H1 (cell line): ENCODE data around the gene MRM3. TPM values are rescaled to one million over a fixed set of nuclear protein-coding genes. Genes with fewer than 3 reads are reported as not detected.
A peak's percentile ranks its signal among the peaks of the same experiment; 100 is the strongest.

Experiments used
- CTCF ChIA-PET: fragments of 300-600 bp; sonication (Branson Sonifier 250); formaldehyde crosslinking; loops from one replicate; lab custom pipeline; 2021; ENCODE audit not compliant: partially characterized antibody; lab: Charles Lee
- POLR2A ChIA-PET: fragments of 300-600 bp; sonication (Branson Sonifier 250); formaldehyde crosslinking; loops from one replicate; lab custom pipeline; 2021; ENCODE audit warnings: inconsistent platforms; ENCODE audit not compliant: partially characterized antibody; lab: Charles Lee
- DNase-seq, 2 experiments: peaks; one replicate each; pipeline versions ENCODE4 v3.0.0 to v3.0.0-alpha.2; 2010 to 2022; ENCODE audit warnings: low spot score in 2 of 2, low read depth in 1 of 2, mixed read lengths in 1 of 2
- FAIRE-seq: peaks from 2 replicates; lab custom pipeline; 2011; peaks lifted over from hg19 to GRCh38; lab: Jason Lieb, UNC
- H2AFZ ChIP-seq: 2 replicates; pipeline ENCODE4 v1.8.1; 2012; ENCODE audit warnings: low read length, inconsistent platforms
- H2AK5ac ChIP-seq: 2 replicates; pipeline ENCODE4 v1.6.1; 2013; ENCODE audit warnings: low read depth, low read length
- H2BK120ac ChIP-seq: replicated peaks from 2 replicates; pipeline ENCODE3; 2013; ENCODE audit warnings: low read depth, low read length, inconsistent platforms
- H2BK12ac ChIP-seq: 2 replicates; pipeline ENCODE4 v1.6.1; 2013; ENCODE audit warnings: low read depth, low read length
- H2BK15ac ChIP-seq: 2 replicates; pipeline ENCODE4 v1.6.1; 2013; ENCODE audit warnings: low read length
- H2BK20ac ChIP-seq: 2 replicates; pipeline ENCODE4 v1.6.1; 2013; ENCODE audit warnings: low read length
- H2BK5ac ChIP-seq: 2 replicates; pipeline ENCODE4 v1.6.1; 2013; ENCODE audit warnings: low read depth, low read length
- H3K14ac ChIP-seq: 2 replicates; pipeline ENCODE4 v1.6.1; 2013; ENCODE audit warnings: inconsistent platforms; ENCODE audit not compliant: insufficient read length
- H3K18ac ChIP-seq: 2 replicates; pipeline ENCODE4 v1.6.1; 2013; ENCODE audit warnings: low read length; ENCODE audit errors: extremely low read depth
- H3K23ac ChIP-seq: 2 replicates; pipeline ENCODE4 v1.6.1; 2013; ENCODE audit warnings: inconsistent platforms; ENCODE audit not compliant: insufficient read length
- H3K23me2 ChIP-seq: 2 replicates; pipeline ENCODE4 v1.6.1; 2013; ENCODE audit warnings: low read depth, low read length
- H3K27ac ChIP-seq: 2 replicates; pipeline ENCODE4 v1.6.1; 2011; ENCODE audit warnings: low read depth, low read length, inconsistent platforms
- H3K27me3 ChIP-seq, 4 experiments: replicated peaks in 1 of 4; 1 replicate in 1 of 4; 2 replicates in 3 of 4; pipeline versions ENCODE4 v1.6.1 to v1.8.1; 2011 to 2013; ENCODE audit warnings: low read length in 3 of 4, mild to moderate bottlenecking in 3 of 4, inconsistent platforms in 2 of 4, mixed read lengths in 2 of 4, moderate library complexity in 1 of 4; ENCODE audit not compliant: control insufficient read depth in 3 of 4, insufficient read depth in 3 of 4; ENCODE audit errors: extremely low read depth in 1 of 4
- H3K36me3 ChIP-seq, 4 experiments: 2 replicates each; pipeline versions ENCODE4 v1.6.1 to v1.8.1; 2011 to 2013; ENCODE audit warnings: mild to moderate bottlenecking in 4 of 4, low read length in 3 of 4, moderate library complexity in 2 of 4, control low read depth in 1 of 4, inconsistent platforms in 1 of 4; ENCODE audit not compliant: insufficient read depth in 4 of 4, control insufficient read depth in 2 of 4
- H3K4ac ChIP-seq: replicated peaks from 2 replicates; pipeline ENCODE3; 2013; ENCODE audit warnings: low read length, low read depth, mixed read lengths, inconsistent platforms; ENCODE audit not compliant: insufficient read length
- H3K4me1 ChIP-seq, 4 experiments: replicated peaks in 1 of 4; 1 replicate in 1 of 4; 2 replicates in 3 of 4; pipeline versions ENCODE4 v1.6.1 to v1.8.1; 2011 to 2013; ENCODE audit warnings: low read length in 3 of 4, inconsistent platforms in 2 of 4, mixed read lengths in 1 of 4; ENCODE audit not compliant: insufficient read depth in 4 of 4, control insufficient read depth in 3 of 4
- H3K4me2 ChIP-seq, 2 experiments: 2 replicates each; pipeline versions ENCODE4 v1.6.1 to v1.8.1; 2011 to 2013; ENCODE audit warnings: low read depth in 2 of 2, low read length in 2 of 2, control low read depth in 1 of 2, inconsistent platforms in 1 of 2, mild to moderate bottlenecking in 1 of 2; ENCODE audit not compliant: insufficient read depth in 1 of 2
- H3K4me3 ChIP-seq, 4 experiments: fragments of 200-600, 300-600 bp in 1 of 4; sonication (generic), shearing (Covaris generic), sonication (Bioruptor Twin) in 1 of 4; 2 replicates each; pipeline versions ENCODE4 v1.5.1 to v1.8.1; 2011 to 2016; ENCODE audit warnings: low read length in 4 of 4, low read depth in 3 of 4, control low read depth in 2 of 4, inconsistent platforms in 2 of 4, mild to moderate bottlenecking in 2 of 4, mixed read lengths in 1 of 4, moderate library complexity in 1 of 4; ENCODE audit not compliant: insufficient read depth in 2 of 4; ENCODE audit errors: extremely low read depth in 1 of 4
- H3K56ac ChIP-seq: replicated peaks from 2 replicates; pipeline ENCODE3; 2013; ENCODE audit warnings: low read depth, mild to moderate bottlenecking, mixed read lengths, low read length, inconsistent platforms; ENCODE audit not compliant: insufficient read length
- H3K79me1 ChIP-seq: 2 replicates; pipeline ENCODE4 v1.6.1; 2013; ENCODE audit warnings: low read depth, low read length, control low read depth
- H3K79me2 ChIP-seq, 2 experiments: 2 replicates each; pipeline versions ENCODE4 v1.6.1 to v1.8.1; 2012 to 2013; ENCODE audit warnings: low read length in 2 of 2, mild to moderate bottlenecking in 2 of 2, inconsistent platforms in 1 of 2; ENCODE audit not compliant: insufficient read depth in 2 of 2, control insufficient read depth in 1 of 2
- H3K9ac ChIP-seq, 4 experiments: replicated peaks in 1 of 4; 1 replicate in 1 of 4; 2 replicates in 3 of 4; pipeline versions ENCODE4 v1.6.1 to v1.8.1; 2011 to 2013; ENCODE audit warnings: low read depth in 3 of 4, low read length in 3 of 4, control low read depth in 2 of 4, mild to moderate bottlenecking in 2 of 4, moderate library complexity in 2 of 4, inconsistent platforms in 1 of 4; ENCODE audit errors: extremely low read depth in 1 of 4
- H3K9me3 ChIP-seq, 2 experiments: 2 replicates each; pipeline versions ENCODE4 v1.6.1 to v1.8.1; 2012 to 2013; ENCODE audit warnings: mild to moderate bottlenecking in 2 of 2, moderate library complexity in 2 of 2, control low read depth in 1 of 2, inconsistent platforms in 1 of 2, low read depth in 1 of 2, low read length in 1 of 2, mixed read lengths in 1 of 2; ENCODE audit not compliant: insufficient read depth in 2 of 2
- H4K20me1 ChIP-seq, 2 experiments: replicated peaks in 1 of 2; 2 replicates each; pipeline versions ENCODE3 to v1.8.1; 2011 to 2013; ENCODE audit warnings: inconsistent platforms in 2 of 2, low read length in 2 of 2, mild to moderate bottlenecking in 1 of 2; ENCODE audit not compliant: insufficient read depth in 2 of 2, control insufficient read depth in 1 of 2
- H4K5ac ChIP-seq: 2 replicates; pipeline ENCODE4 v1.6.1; 2013; ENCODE audit warnings: low read length, low read depth, mixed read lengths, inconsistent platforms; ENCODE audit not compliant: insufficient read length
- H4K8ac ChIP-seq: 2 replicates; pipeline ENCODE4 v1.8.0; 2013; ENCODE audit warnings: mild to moderate bottlenecking, moderate library complexity, low read length, inconsistent platforms; ENCODE audit not compliant: insufficient read depth; ENCODE audit errors: extremely low read depth
- H4K91ac ChIP-seq: replicated peaks from 2 replicates; pipeline ENCODE3; 2013; ENCODE audit warnings: low read length, mixed read lengths, inconsistent platforms; ENCODE audit not compliant: insufficient read length
- CREB1 ChIP-seq: IDR thresholded peaks from 2 replicates; pipeline ENCODE4 v1.6.1; 2012; ENCODE audit warnings: inconsistent platforms
- EGR1 ChIP-seq: IDR thresholded peaks from 2 replicates; pipeline ENCODE4 v1.6.1; 2011; ENCODE audit warnings: low read depth, low read length, borderline replicate concordance
- EP300 ChIP-seq, 2 experiments: IDR thresholded peaks; 1 replicate in 1 of 2; 2 replicates in 1 of 2; pipeline ENCODE4 v1.6.1; 2011 to 2012; ENCODE audit warnings: low read depth in 2 of 2, low read length in 2 of 2, mild to moderate bottlenecking in 2 of 2, borderline replicate concordance in 1 of 2, inconsistent platforms in 1 of 2, moderate library complexity in 1 of 2
- RFX5 ChIP-seq: IDR thresholded peaks from 2 replicates; pipeline ENCODE4 v1.6.1; 2011; ENCODE audit warnings: low read depth, low read length, improper control_type of control experiment, borderline replicate concordance
- RNF2 ChIP-seq: fragments of 200-900, 300-1000 bp; sonication (generic); IDR thresholded peaks from 2 replicates; pipeline ENCODE4 v1.7.1; 2016; ENCODE audit warnings: borderline replicate concordance, low read depth, mild to moderate bottlenecking, antibody characterized with exemption, low read length; ENCODE audit not compliant: poor library complexity, severe bottlenecking; ENCODE audit errors: missing control alignments
- WGBS, 2 experiments: shearing (Covaris generic) in 1 of 2; methylation state at CpG; one replicate each; pipeline versions ENCODE4 v1.1.6 to v1.1.7; 2013 to 2015; ENCODE audit warnings: low lambda C conversion rate in 2 of 2, mixed read lengths in 2 of 2, inconsistent platforms in 1 of 2, low coverage in 1 of 2, missing lambda C conversion rate in 1 of 2; ENCODE audit not compliant: insufficient replicate concordance in 2 of 2, insufficient coverage in 1 of 2, insufficient read length in 1 of 2; ENCODE audit errors: extremely low coverage in 1 of 2, missing lambda C conversion rate in 1 of 2; 5-methylcytosine and 5-hydroxymethylcytosine counted together
- polyA plus RNA-seq, 7 experiments: library from polyadenylated mRNA; depleted of rRNA in 3 of 7; stranded (reverse) in 5 of 7; unstranded in 2 of 7; fragments of >200 nt in 5 of 7; fragments of 200-250 nt in 2 of 7; gene quantifications; 1 replicate in 5 of 7; 2 replicates in 1 of 7; 4 replicates in 1 of 7; pipeline versions ENCODE4 v1.2.1 to v1.2.3, GENCODE V29; 2011 to 2013; ENCODE audit warnings: missing spikeins in 2 of 7, mixed read lengths in 2 of 7
- total RNA-seq: library from RNA; stranded (reverse); fragmentation: NEBNext Ultra II Directional; extraction: Animal tissue kit (Norgen Biotek cat#: 25700); gene quantifications from 2 replicates; pipeline ENCODE4 v1.2.1, GENCODE V29; 2021

Gene MRM3
- total and polyA plus RNA-seq, 2 of the 8 experiments (the other 6 are each of a cell fraction or from before 2014, with no cell fraction given): 10.1 to 20.8 TPM

DNA sequence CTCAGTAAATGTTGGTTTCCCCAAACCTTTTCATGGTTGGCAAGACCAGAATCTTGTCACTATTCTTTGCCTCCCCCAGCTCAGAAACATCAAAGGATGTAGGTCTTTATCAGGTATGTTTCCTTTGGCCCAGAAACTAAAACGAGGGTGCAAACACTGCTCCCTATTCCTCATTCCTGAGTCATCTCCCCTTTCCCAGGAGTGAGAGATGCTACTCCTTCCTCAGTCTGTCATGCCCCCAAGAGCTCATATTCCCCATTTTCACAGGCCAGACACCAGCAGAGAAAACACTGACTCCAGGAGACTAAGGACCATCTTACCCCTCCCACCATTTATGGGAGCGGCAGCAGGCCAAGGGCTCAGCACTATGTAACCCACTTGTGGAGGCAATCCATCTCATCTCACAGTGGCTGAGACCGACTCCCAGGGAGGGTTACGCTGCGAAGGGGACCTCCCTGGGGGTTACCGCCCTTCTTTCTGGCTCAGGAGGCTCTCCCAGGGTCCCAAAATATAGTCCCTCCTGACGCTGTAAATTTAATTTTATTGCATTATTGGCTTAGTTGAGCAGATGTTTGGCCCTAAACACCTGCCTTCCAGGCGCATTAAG lies 31.6 kb upstream of the MRM3 start:
- no peak overlapping the region for H2AK5ac ChIP-seq
- no peak overlapping the region for H2BK120ac ChIP-seq
- no peak overlapping the region for H2BK15ac ChIP-seq
- no peak overlapping the region for H3K56ac ChIP-seq
- H4K20me1 ChIP-seq: peaks cover 0 to 20% of the 10 kb centered on the region in 2 experiments
- H3K79me2 ChIP-seq: peaks cover 3 to 44% of the 10 kb centered on the region in 2 experiments; a peak in 3 of 4 replicates
- H3K9ac ChIP-seq: no peak overlapping the region; a peak in 1 of 7 replicates
- H3K27me3 ChIP-seq: no peaks in the 10 kb centered on the region
- H2BK20ac ChIP-seq: no peak overlapping the region
- peaks cover 4 to 7% of the 10 kb centered on the region in 2 experiments; a peak in 2 of 4 replicates for H3K9me3 ChIP-seq
- H2BK5ac ChIP-seq: no peak overlapping the region
- H4K8ac ChIP-seq: no peak overlapping the region
- H4K91ac ChIP-seq: no peak overlapping the region
- H3K4ac ChIP-seq: peak overlapping the region; percentile 50
- ChIA-PET CTCF (interaction anchor here (0.7 to 2.2 kb wide), 6 partner anchors 9 to 246 kb away, joined by 3 to 6 read pairs (median 4); partner anchors contain the start of gene TIMM22), POLR2A (interaction anchor here (0.9 to 5.1 kb wide), 3 partner anchors 13 to 31 kb away, joined by 3 to 44 read pairs (median 9); partner anchors contain the start of genes GLOD4 and MRM3)
- WGBS, 2 experiments: 88% methylated on average over 8 of the region's 8 CpGs; no CpG with 5 or more reads in 1 of the 2 experiments
- FAIRE-seq: no peak
- H3K4me3 ChIP-seq: peak overlapping the region; percentile 70 to 88 (median 84); a peak in 5 of 8 replicates
- H3K23me2 ChIP-seq: peaks cover 11% of the 10 kb centered on the region
- H4K5ac ChIP-seq: no peak overlapping the region
- no peak overlapping the region for H3K23ac ChIP-seq
- no peak overlapping the region for H2BK12ac ChIP-seq
- no peak for DNase-seq
- H3K18ac ChIP-seq: no peak overlapping the region
- peaks cover 16% of the 10 kb centered on the region for H3K79me1 ChIP-seq
- H3K14ac ChIP-seq: no peak overlapping the region
- peak overlapping the region; percentile 95 to 96 for H3K4me2 ChIP-seq
- H3K27ac ChIP-seq: no peak overlapping the region
- peaks cover 2 to 11% (median 7%) of the 10 kb centered on the region in 4 experiments; a peak in 6 of 7 replicates for H3K4me1 ChIP-seq
- H3K36me3 ChIP-seq: peaks cover 17 to 36% (median 29%) of the 10 kb centered on the region in 4 experiments
- H2AFZ ChIP-seq: no peak overlapping the region
- TF ChIP-seq RFX5: no peak
- TF ChIP-seq CREB1: no peak
- TF ChIP-seq EP300 (IDR thresholded peaks at IDR 0.05; ENCODE audit: borderline replicate concordance in 1 of 2, low read depth in 2 of 2, low read length in 2 of 2): no peak
- TF ChIP-seq RNF2: no peak
- TF ChIP-seq EGR1: no peak
